GM18517 (cell line): ENCODE results near the gene UGT1A7.

Experiments
- ATAC-seq: cut with Tn5 transposase; IDR thresholded peaks from one replicate; pipeline ENCODE4 v1.9.1; 2021; ENCODE audit warnings: mild to moderate bottlenecking, moderate library complexity; ENCODE audit not compliant: unreplicated experiment

UGT1A7 gene

GRCh38 chr2:233794128-233794658, 112.5 kb downstream of the UGT1A7 start:
- ATAC-seq = no peak

GRCh38 chr2:233795735-233796171, 114.1 kb downstream of the UGT1A7 start:
- no peak for ATAC-seq

DNA sequence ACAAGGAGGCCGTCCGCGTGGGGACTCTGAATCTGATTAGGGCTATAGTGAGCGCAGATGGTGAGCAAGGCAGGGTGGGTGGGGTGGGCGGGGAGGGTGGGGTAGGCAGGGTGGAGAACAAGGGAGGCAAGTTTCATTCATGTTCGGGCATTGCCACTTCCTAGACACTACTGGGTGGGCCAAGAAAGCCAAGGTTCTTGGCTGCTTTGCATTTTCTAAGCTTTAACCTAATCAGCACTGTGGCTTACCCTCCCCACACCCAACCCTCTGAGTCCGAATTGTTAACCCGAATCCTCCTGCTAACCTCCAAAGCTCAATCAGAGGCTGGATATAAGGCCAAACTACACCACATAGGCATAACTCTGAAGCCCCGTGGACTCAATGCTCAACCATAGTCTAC, 114.6 kb downstream of the UGT1A7 start:
- ATAC-seq = no peak

DNA sequence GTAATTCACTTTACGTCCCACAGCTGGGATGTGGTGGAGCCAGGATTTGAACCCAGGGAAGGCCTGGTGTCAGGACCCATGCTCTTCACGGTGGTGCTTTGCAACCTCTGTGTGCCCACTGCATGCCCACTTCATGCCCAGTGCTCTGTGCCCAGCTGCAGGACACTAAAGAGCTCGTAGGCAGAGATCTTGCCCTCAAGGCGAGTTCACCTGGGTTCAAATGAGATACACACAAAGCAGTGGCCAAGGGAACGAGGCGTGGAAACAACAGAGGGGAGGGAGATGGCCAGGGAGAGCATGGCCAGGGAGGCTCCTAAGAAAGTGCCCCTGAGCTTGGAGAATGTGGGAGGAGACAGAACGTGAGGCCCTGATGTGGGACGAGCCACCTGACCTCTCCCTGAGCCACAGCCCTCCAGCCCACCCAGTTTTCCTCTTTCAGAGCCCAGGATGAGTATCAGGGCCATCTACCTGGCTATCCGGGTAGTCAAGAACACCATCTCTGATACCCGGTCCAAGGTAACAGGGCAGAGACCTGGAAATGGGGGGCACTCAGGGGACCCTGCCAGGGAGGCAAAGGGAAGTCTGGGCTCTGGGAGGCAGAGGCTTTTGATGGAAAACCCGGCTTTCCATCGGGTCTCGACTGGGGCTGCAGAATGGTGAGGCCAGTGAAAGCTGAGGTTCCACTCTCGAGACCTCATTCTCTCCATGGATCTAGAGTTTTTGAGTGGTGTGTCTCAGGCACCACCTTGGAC, 116.8 kb downstream of the UGT1A7 start:
- no peak for ATAC-seq

DNA sequence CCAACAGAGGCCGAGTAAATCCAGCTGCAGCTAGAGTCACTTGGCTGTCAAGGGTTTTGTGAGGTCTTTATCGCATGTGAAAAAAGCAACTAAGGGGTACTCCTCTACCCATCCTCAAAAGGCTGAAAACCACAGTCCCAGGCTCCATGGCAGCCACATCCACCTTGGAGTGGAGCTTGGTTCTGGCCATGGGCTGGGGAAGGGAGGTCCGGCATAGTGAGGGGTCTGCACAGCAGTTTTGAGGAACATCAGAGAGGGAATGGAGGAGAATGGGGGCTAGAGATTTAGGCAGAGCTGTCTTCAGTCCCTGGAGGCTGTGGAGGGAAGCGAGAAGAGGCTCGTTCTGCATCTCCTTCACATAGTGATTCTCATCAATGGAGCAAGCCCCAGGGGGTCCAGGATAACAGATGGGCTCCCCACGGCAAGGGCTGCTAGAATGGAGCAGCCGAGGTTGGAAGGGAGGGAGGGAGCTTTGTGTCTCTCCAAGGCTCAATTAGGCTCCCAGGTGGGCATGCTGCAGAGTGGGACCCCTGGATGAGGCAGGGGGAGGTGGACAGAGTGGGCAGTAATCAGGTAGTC, 117.5 kb downstream of the UGT1A7 start:
- ATAC-seq = no peak

DNA sequence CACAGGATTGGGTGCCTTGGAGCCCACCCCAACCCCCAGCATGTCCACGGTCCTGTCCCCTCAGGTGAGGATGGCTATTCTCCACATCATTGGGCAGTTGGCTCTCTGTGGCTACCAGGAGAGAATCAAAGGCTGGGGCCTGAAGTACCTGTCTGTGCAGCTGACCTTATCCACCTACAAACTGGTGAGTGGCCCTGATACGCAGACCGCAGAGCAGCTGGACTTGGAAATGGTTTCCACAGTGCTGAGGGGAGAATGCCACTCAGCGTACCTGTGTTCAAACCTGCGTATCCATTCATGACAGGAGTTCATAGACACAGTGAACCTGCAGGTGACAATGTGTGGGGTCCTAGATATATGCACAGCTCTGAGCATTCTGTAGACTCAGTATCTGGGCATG, 118.0 kb downstream of the UGT1A7 start:
- no peak for ATAC-seq

DNA sequence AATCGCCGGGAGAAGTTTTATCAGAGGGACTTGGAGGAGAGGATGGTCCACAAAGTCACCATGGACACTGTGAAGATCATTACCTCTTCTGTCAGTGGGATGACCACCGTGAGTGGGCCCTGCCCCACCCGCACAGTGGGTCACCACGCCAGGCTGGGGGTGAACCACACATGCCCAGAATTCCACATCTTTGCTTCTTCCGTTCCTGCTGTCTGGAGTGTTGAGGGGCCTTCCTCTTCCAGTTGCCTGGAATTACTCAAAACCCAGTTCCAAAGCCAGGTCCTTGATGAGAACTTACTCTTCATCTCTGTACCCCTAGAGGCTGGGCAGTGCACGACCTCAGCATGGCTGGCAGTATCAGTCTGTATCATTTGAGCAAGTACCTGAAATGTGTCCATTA, 118.5 kb downstream of the UGT1A7 start:
- ATAC-seq = no peak

GRCh38 chr2:233801357-233802131, 119.8 kb downstream of the UGT1A7 start:
- no peak for ATAC-seq

GRCh38 chr2:233802132-233802815, 120.6 kb downstream of the UGT1A7 start:
- no peak for ATAC-seq

GRCh38 chr2:233803292-233803911, 121.7 kb downstream of the UGT1A7 start:
- no peak for ATAC-seq

DNA sequence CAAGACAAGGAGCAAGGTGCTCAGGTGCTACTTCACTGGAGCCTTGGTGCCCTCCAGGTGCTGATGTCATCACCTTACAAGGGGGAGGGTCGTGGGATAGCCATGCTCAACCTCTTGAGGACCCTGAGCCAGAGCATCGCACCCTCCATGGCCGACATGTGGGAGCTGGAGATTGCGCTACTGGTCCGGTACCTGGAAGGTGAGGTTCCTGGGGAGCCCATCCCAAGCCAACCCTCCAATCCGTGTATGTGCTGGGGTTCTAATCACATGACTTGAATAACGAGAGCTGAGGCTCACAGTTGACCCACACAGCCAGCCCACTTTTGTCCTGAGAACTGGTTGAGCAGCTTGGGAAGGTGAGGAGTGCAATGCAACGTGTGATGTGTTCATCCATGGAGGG, 122.3 kb downstream of the UGT1A7 start:
- no peak for ATAC-seq

GRCh38 chr2:233807215-233807865, 125.6 kb downstream of the UGT1A7 start:
- no peak for ATAC-seq

- no peak for ATAC-seq
These were observed 126.5 kb downstream of the UGT1A7 start for GRCh38 chr2:233807966-233808935.

DNA sequence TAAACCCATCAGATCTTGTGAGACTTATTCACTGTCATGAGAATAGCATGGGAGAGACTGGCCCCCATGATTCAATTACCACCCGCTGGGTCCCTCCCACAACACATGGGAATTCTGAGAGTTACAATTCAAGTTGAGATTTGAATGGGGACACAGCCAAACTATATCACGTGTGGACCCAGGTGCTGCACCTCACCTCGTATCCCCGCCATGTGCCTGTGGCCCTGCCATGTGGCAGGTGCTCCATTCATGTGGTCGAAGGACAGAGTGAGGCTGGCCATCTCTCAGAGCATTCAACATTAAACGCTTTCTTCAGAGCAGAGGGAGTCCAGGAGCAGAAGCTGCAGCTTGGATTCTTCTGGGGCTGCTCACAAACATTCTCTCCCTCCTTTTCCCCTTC, 128.7 kb downstream of the UGT1A7 start:
- ATAC-seq = no peak

DNA sequence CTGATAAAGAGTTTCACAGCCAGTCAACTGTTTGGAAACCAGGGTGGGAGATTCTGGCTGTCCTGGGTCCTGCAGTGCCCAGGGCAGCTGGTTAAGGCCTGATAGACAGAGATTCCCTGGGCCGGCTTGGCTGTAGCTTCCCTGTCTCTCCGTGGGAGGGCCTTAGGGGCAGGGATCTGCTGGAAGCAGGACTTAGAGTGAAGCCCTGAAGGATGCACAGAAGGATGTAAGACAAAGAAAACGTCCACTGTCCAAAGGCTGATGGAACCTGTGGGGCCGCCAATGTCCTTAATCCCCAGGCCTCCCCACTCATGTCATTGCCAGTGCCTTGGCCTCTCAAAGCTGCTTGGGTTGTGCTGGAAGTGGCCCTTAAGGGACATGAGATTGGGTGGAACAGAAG, 129.4 kb downstream of the UGT1A7 start:
- no peak for ATAC-seq

DNA sequence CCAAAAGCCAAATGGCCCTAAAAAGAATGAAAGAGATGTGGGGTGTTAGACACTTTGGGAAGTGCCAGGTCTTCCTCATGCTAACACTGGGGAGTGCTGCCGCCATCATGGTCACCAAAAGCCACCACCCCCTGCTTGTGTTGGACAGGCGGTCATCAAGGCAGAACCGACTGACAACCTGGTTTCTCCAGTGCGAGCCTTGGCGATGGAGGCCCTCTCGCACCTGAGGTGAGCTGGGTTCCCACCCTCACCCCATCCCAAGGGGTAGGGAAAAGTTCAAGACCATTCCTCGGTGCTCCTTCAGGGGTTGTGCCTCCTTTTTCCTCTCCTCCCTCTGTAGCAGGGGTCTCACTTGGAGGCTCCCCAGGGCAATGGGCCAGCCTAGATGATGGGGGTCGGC, 130.0 kb downstream of the UGT1A7 start:
- no peak for ATAC-seq

DNA sequence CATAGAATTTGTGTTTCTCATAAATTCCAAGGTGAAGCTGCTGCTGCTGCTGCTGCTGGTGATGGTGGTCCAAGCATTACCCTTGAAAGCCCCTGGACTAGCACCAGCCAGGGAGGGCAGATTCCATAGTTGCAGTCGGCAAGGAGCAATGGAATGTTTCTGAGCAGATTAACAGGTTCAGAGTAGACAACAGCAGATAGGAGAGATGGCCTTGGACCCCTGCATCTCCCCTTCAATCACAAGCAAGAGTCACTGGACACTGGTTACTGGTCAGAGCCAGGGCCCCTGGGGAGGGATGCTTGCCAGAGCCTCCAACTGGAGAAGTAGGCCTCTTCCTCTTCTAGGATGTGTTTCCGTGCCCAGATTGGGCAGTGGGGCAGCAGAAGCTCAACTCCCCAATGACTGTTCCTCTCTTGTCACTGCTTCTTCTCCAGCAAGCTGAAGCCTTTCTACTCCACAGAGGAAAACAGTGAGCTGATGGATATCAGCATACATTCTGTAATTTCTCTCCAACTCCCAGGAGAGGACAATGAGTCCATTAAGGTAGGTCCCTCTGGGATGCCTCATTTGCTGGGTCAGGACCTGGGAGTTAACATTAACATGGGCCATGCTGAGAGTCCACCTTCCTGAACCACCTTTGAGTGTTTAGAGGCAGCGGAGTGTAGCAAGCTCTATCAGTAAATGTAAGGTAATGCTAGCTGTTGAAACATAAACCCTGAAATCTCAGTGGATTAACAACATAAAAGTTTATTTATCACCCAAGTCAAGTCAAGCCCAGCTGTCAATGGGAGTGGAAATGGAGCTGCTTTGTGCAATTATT, 131.7 kb downstream of the UGT1A7 start:
- no peak for ATAC-seq
